ENCODE results near the gene SERHL2. TPM values are rescaled to one million over a fixed set of nuclear protein-coding genes. Genes with fewer than 3 reads are reported as not detected.

SERHL2 gene
- total and polyA plus RNA-seq, 8 donors: 0.23 to 3.6 (median 0.72) TPM

- ATAC-seq (no peak), DNase-seq (no peak), FAIRE-seq (no peak)
- Histone ChIP-seq H3K4me3 (no peak overlapping the region), H3K27ac (no peak overlapping the region), H3K27me3 (no peaks in the 10 kb centered on the region), H3K36me3 (peaks cover 0 to 78% (median 49%) of the 10 kb centered on the region in 3 donors), H3K9me3 (no peaks in the 10 kb centered on the region), H3K4me1 (no peaks in the 10 kb centered on the region)
- 68 to 73% methylated on average over 3 of the region's 3 CpGs for WGBS, 2 donors
- intact Hi-C loops (cut with DNase I): no loop called here
- no peak for TF ChIP-seq CTCF (IDR thresholded peaks at IDR 0.05)
Measured at GRCh38 chr22:42595434-42595833, 41.7 kb downstream of the SERHL2 start.

GRCh38 chr22:42596336-42596735, 42.6 kb downstream of the SERHL2 start:
- no peak for TF ChIP-seq CTCF (IDR thresholded peaks at IDR 0.05)
- Histone ChIP-seq H3K27ac (no peak overlapping the region), H3K27me3 (no peaks in the 10 kb centered on the region), H3K9me3 (no peaks in the 10 kb centered on the region), H3K36me3 (peaks cover 0 to 81% (median 54%) of the 10 kb centered on the region in 3 donors), H3K4me1 (no peaks in the 10 kb centered on the region), H3K4me3 (no peak overlapping the region)
- 76 to 77% methylated on average over 5 of the region's 5 CpGs for WGBS, 2 donors
- DNase-seq (no peak), FAIRE-seq (no peak), ATAC-seq (peak in 2 of 4 donors; percentile 30 to 37)
- intact Hi-C loops (cut with DNase I): no loop called here

- no peak for TF ChIP-seq CTCF (IDR thresholded peaks at IDR 0.05)
- 91 to 92% methylated on average over 11 of the region's 11 CpGs for WGBS, 2 donors
- no peak for FAIRE-seq
- Histone ChIP-seq H3K4me1 (no peaks in the 10 kb centered on the region), H3K27ac (no peak overlapping the region), H3K36me3 (peaks cover 0 to 87% (median 54%) of the 10 kb centered on the region in 3 donors), H3K9me3 (no peaks in the 10 kb centered on the region), H3K4me3 (no peak overlapping the region), H3K27me3 (no peaks in the 10 kb centered on the region)
- DNase-seq: no peak
- intact Hi-C loops (cut with DNase I): no loop called here
- ATAC-seq: no peak
Measured at GRCh38 chr22:42596863-42597530, 43.2 kb downstream of the SERHL2 start.

GRCh38 chr22:42601879-42602465, 48.2 kb downstream of the SERHL2 start:
- no peak for TF ChIP-seq CTCF (IDR thresholded peaks at IDR 0.05)
- Histone ChIP-seq H3K27ac (peak overlapping the region in 1 of 4 donors; percentile 66), H3K4me3 (no peak overlapping the region), H3K4me1 (peaks cover 3 to 9% (median 7%) of the 10 kb centered on the region in 3 donors), H3K9me3 (no peaks in the 10 kb centered on the region), H3K27me3 (no peaks in the 10 kb centered on the region), H3K36me3 (peaks cover 0 to 50% (median 17%) of the 10 kb centered on the region in 3 donors)
- WGBS, 2 donors: 51 to 65% methylated on average over 6 of the region's 6 CpGs
- FAIRE-seq (no peak), DNase-seq (no peak), ATAC-seq (peak in 2 of 4 donors; percentile 21 to 25)
- intact Hi-C loops (cut with DNase I): no loop called here

GRCh38 chr22:42602470-42602869, 48.7 kb downstream of the SERHL2 start:
- Histone ChIP-seq H3K4me3 (no peak overlapping the region), H3K27me3 (no peaks in the 10 kb centered on the region), H3K36me3 (peaks cover 0 to 45% (median 12%) of the 10 kb centered on the region in 3 donors), H3K4me1 (peaks cover 3 to 9% (median 7%) of the 10 kb centered on the region in 3 donors), H3K9me3 (no peaks in the 10 kb centered on the region), H3K27ac (peak overlapping the region in 1 of 4 donors; percentile 66)
- FAIRE-seq (no peak), ATAC-seq (peak in 1 of 4 donors; percentile 5), DNase-seq (no peak)
- TF ChIP-seq CTCF (IDR thresholded peaks at IDR 0.05): no peak
- intact Hi-C loops (cut with DNase I): no loop called here
- 55 to 62% methylated on average over 2 of the region's 2 CpGs for WGBS, 2 donors

All from pancreas (tissue), 10 donors.